ENCODE measurements around the gene MRFAP1. TPM values are rescaled to one million over a fixed set of nuclear protein-coding genes. Genes with fewer than 3 reads are reported as not detected.

The MRFAP1 gene
- total RNA-seq, 1 donor from 2014 or later: 235 TPM

DNA sequence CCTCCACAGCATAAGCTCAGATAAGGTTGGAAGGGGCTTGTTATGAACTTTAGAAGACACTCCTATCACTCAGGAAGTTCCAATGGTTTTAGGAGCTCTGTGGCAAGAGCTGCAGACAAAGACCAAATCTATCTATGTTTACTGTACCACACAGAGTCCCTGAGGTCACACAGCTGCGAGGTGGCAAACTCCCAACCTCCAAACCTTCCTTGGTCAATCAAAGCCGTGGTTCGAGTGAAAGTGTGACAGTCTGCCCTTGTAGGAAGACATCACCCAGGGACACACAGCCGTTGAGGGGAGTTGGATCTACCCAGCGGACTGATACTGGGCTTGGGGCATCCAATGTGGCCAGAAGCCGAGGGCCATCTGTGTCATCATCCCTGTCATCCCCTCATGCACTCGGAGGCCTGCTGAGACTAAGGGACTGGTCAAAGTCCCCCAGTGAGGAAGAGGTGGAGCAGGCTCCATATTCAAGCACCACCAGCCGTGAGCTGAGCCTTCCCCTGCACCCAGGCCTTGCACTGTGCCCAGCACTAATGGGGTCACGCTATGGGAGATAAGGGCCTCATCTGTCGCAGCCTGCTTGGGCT lies 38.7 kb upstream of the MRFAP1 start:
- intact Hi-C loops (cut with DNase I): no loop called here
- H3K9me3 ChIP-seq: no peaks in the 10 kb centered on the region
- H3K27me3 ChIP-seq: no peaks in the 10 kb centered on the region
- ATAC-seq (no peak), DNase-seq (no peak)
- H3K27ac ChIP-seq: no peak overlapping the region
- TF ChIP-seq, protein P1, sequence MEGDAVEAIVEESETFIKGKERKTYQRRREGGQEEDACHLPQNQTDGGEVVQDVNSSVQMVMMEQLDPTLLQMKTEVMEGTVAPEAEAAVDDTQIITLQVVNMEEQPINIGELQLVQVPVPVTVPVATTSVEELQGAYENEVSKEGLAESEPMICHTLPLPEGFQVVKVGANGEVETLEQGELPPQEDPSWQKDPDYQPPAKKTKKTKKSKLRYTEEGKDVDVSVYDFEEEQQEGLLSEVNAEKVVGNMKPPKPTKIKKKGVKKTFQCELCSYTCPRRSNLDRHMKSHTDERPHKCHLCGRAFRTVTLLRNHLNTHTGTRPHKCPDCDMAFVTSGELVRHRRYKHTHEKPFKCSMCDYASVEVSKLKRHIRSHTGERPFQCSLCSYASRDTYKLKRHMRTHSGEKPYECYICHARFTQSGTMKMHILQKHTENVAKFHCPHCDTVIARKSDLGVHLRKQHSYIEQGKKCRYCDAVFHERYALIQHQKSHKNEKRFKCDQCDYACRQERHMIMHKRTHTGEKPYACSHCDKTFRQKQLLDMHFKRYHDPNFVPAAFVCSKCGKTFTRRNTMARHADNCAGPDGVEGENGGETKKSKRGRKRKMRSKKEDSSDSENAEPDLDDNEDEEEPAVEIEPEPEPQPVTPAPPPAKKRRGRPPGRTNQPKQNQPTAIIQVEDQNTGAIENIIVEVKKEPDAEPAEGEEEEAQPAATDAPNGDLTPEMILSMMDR (IDR thresholded peaks at IDR 0.05): no peak
- no peak overlapping the region for H3K4me3 ChIP-seq
- peaks cover 42% of the 10 kb centered on the region for H3K36me3 ChIP-seq
- H3K4me1 ChIP-seq: no peaks in the 10 kb centered on the region

DNA sequence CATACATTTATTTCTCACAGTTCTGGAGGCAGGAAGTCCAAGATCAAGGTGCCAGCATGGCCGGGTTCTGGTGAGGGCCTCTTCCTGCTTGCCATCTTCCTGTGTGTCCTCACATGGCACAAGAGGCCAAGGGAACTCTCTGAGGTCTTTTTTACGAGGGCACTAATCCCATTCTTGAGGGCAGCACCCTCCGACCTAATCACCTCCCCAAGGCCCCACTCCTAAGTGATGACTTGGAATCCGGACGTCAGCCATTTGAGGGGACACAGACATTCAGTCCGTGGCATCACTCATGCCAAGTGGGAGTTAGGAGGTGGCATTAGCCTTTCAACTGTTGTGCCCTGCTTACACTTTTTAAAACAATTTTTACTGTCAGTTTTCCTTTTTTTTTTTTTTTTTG lies 38.2 kb upstream of the MRFAP1 start:
- ATAC-seq (no peak), DNase-seq (no peak)
- intact Hi-C loops (cut with DNase I): no loop called here
- Histone ChIP-seq H3K27me3 (no peaks in the 10 kb centered on the region), H3K4me3 (no peak overlapping the region), H3K4me1 (no peaks in the 10 kb centered on the region), H3K9me3 (no peaks in the 10 kb centered on the region), H3K36me3 (peaks cover 43% of the 10 kb centered on the region), H3K27ac (no peak overlapping the region)
- TF ChIP-seq, protein P1 (IDR thresholded peaks at IDR 0.05): no peak

DNA sequence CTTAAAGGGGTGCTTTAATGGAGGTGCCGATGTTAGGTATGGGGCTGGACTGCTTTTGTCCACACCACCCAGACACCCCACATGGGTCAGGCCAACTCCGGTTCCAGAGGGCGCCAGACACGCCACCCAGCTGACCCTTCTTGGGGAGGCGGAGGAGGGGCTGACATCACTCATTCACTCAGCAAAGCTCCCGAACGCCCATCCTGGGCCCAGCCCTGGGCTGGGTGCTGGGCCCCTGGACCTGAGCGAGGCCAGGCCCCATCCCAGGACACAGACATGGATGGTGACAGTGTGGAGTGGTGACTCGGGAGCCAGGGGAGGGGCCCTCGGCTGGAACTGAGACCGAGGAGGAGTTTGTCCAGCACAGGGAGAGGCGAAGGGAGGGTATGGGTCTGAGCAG lies 37.4 kb upstream of the MRFAP1 start:
- no peak for DNase-seq
- Histone ChIP-seq H3K27me3 (no peaks in the 10 kb centered on the region), H3K27ac (no peak overlapping the region), H3K4me3 (no peak overlapping the region), H3K36me3 (peaks cover 38% of the 10 kb centered on the region), H3K4me1 (no peaks in the 10 kb centered on the region), H3K9me3 (no peaks in the 10 kb centered on the region)
- intact Hi-C loops (cut with DNase I): no loop called here
- TF ChIP-seq, protein P1 (IDR thresholded peaks at IDR 0.05): no peak
- ATAC-seq: no peak

DNA sequence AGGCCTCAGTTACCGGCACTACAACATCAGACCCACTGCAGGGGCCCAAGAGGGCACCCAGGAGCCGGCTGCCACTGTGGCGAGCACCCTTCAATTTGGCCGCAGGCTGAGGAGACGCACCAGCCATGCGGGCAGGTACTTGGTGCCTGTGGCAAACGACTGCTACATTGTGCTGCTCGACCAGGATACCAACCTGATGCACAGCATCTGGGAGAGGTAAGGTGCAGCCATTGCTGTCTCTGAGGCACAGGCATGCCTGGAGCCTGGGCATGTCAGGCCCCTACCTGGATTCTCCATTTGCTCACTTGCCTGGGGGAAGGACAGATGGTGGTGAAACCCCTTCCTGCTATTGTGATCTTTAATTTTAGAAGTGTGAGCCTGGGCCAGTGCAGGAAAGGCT lies 35.4 kb upstream of the MRFAP1 start:
- Histone ChIP-seq H3K27ac (no peak overlapping the region), H3K4me1 (no peaks in the 10 kb centered on the region), H3K4me3 (no peak overlapping the region), H3K27me3 (no peaks in the 10 kb centered on the region), H3K36me3 (peaks cover 54% of the 10 kb centered on the region), H3K9me3 (no peaks in the 10 kb centered on the region)
- intact Hi-C loops (cut with DNase I): no loop called here
- no peak for ATAC-seq
- no peak for DNase-seq
- TF ChIP-seq, protein P1 (IDR thresholded peaks at IDR 0.05): no peak

DNA sequence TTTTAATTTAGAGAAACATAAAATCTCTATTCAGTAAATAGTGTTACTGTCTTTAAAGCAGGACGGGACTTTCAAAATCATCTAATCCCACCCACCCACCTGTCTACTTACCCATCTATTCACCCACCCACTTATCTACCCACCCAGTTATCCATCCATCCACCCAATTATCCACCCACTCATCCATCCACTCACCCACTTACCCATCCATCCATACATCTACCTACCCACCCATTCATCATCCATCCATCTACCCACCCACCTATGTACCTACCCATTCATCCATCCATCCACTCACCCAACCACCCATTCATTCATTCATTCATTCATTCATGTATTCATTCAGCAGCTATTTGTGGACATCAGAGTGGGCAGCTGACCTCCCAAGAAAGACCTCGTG lies 34.9 kb upstream of the MRFAP1 start:
- H3K36me3 ChIP-seq: peaks cover 54% of the 10 kb centered on the region
- TF ChIP-seq, protein P1 (IDR thresholded peaks at IDR 0.05): no peak
- no peak overlapping the region for H3K27ac ChIP-seq
- H3K9me3 ChIP-seq: no peaks in the 10 kb centered on the region
- no peaks in the 10 kb centered on the region for H3K27me3 ChIP-seq
- intact Hi-C loops (cut with DNase I): no loop called here
- DNase-seq (no peak), ATAC-seq (no peak)
- no peaks in the 10 kb centered on the region for H3K4me1 ChIP-seq
- no peak overlapping the region for H3K4me3 ChIP-seq

Data from upper lobe of right lung (tissue), 1 donor.